NB4 (cell line): ENCODE measurements around the gene SNRNP40.

Source experiments
- CTCF ChIP-seq: IDR thresholded peaks from one replicate; pipeline ENCODE4 v1.5.1; 2012; ENCODE audit warnings: low read depth, low read length
- POLR2A ChIP-seq: IDR thresholded peaks from 2 replicates; pipeline ENCODE4 v1.6.1; 2011; ENCODE audit warnings: mild to moderate bottlenecking; ENCODE audit not compliant: insufficient read length; ENCODE audit errors: extremely low read depth

- TF ChIP-seq CTCF (no peak), POLR2A (no peak)
Measured at GRCh38 chr1:31266547-31266946, 30.0 kb downstream of the SNRNP40 start.
